H1 (cell line): ENCODE measurements around the gene KDSR. TPM values are rescaled to one million over a fixed set of nuclear protein-coding genes. Genes with fewer than 3 reads are reported as not detected.

Experiments used
- CTCF ChIA-PET: fragments of 300-600 bp; sonication (Branson Sonifier 250); formaldehyde crosslinking; loops from one replicate; lab custom pipeline; 2021; ENCODE audit not compliant: partially characterized antibody; lab: Charles Lee
- POLR2A ChIA-PET: fragments of 300-600 bp; sonication (Branson Sonifier 250); formaldehyde crosslinking; loops from one replicate; lab custom pipeline; 2021; ENCODE audit warnings: inconsistent platforms; ENCODE audit not compliant: partially characterized antibody; lab: Charles Lee
- DNase-seq, 2 experiments: peaks; one replicate each; pipeline versions ENCODE4 v3.0.0 to v3.0.0-alpha.2; 2010 to 2022; ENCODE audit warnings: low spot score in 2 of 2, low read depth in 1 of 2, mixed read lengths in 1 of 2
- FAIRE-seq: peaks from 2 replicates; lab custom pipeline; 2011; peaks lifted over from hg19 to GRCh38; lab: Jason Lieb, UNC
- H2AFZ ChIP-seq: 2 replicates; pipeline ENCODE4 v1.8.1; 2012; ENCODE audit warnings: low read length, inconsistent platforms
- H2AK5ac ChIP-seq: 2 replicates; pipeline ENCODE4 v1.6.1; 2013; ENCODE audit warnings: low read depth, low read length
- H2BK120ac ChIP-seq: replicated peaks from 2 replicates; pipeline ENCODE3; 2013; ENCODE audit warnings: low read depth, low read length, inconsistent platforms
- H2BK12ac ChIP-seq: 2 replicates; pipeline ENCODE4 v1.6.1; 2013; ENCODE audit warnings: low read depth, low read length
- H2BK15ac ChIP-seq: 2 replicates; pipeline ENCODE4 v1.6.1; 2013; ENCODE audit warnings: low read length
- H2BK20ac ChIP-seq: 2 replicates; pipeline ENCODE4 v1.6.1; 2013; ENCODE audit warnings: low read length
- H2BK5ac ChIP-seq: 2 replicates; pipeline ENCODE4 v1.6.1; 2013; ENCODE audit warnings: low read depth, low read length
- H3K14ac ChIP-seq: 2 replicates; pipeline ENCODE4 v1.6.1; 2013; ENCODE audit warnings: inconsistent platforms; ENCODE audit not compliant: insufficient read length
- H3K18ac ChIP-seq: 2 replicates; pipeline ENCODE4 v1.6.1; 2013; ENCODE audit warnings: low read length; ENCODE audit errors: extremely low read depth
- H3K23ac ChIP-seq: 2 replicates; pipeline ENCODE4 v1.6.1; 2013; ENCODE audit warnings: inconsistent platforms; ENCODE audit not compliant: insufficient read length
- H3K23me2 ChIP-seq: 2 replicates; pipeline ENCODE4 v1.6.1; 2013; ENCODE audit warnings: low read depth, low read length
- H3K27ac ChIP-seq: 2 replicates; pipeline ENCODE4 v1.6.1; 2011; ENCODE audit warnings: low read depth, low read length, inconsistent platforms
- H3K27me3 ChIP-seq, 4 experiments: replicated peaks in 1 of 4; 1 replicate in 1 of 4; 2 replicates in 3 of 4; pipeline versions ENCODE4 v1.6.1 to v1.8.1; 2011 to 2013; ENCODE audit warnings: low read length in 3 of 4, mild to moderate bottlenecking in 3 of 4, inconsistent platforms in 2 of 4, mixed read lengths in 2 of 4, moderate library complexity in 1 of 4; ENCODE audit not compliant: control insufficient read depth in 3 of 4, insufficient read depth in 3 of 4; ENCODE audit errors: extremely low read depth in 1 of 4
- H3K36me3 ChIP-seq, 4 experiments: 2 replicates each; pipeline versions ENCODE4 v1.6.1 to v1.8.1; 2011 to 2013; ENCODE audit warnings: mild to moderate bottlenecking in 4 of 4, low read length in 3 of 4, moderate library complexity in 2 of 4, control low read depth in 1 of 4, inconsistent platforms in 1 of 4; ENCODE audit not compliant: insufficient read depth in 4 of 4, control insufficient read depth in 2 of 4
- H3K4ac ChIP-seq: replicated peaks from 2 replicates; pipeline ENCODE3; 2013; ENCODE audit warnings: low read length, low read depth, mixed read lengths, inconsistent platforms; ENCODE audit not compliant: insufficient read length
- H3K4me1 ChIP-seq, 4 experiments: replicated peaks in 1 of 4; 1 replicate in 1 of 4; 2 replicates in 3 of 4; pipeline versions ENCODE4 v1.6.1 to v1.8.1; 2011 to 2013; ENCODE audit warnings: low read length in 3 of 4, inconsistent platforms in 2 of 4, mixed read lengths in 1 of 4; ENCODE audit not compliant: insufficient read depth in 4 of 4, control insufficient read depth in 3 of 4
- H3K4me2 ChIP-seq, 2 experiments: 2 replicates each; pipeline versions ENCODE4 v1.6.1 to v1.8.1; 2011 to 2013; ENCODE audit warnings: low read depth in 2 of 2, low read length in 2 of 2, control low read depth in 1 of 2, inconsistent platforms in 1 of 2, mild to moderate bottlenecking in 1 of 2; ENCODE audit not compliant: insufficient read depth in 1 of 2
- H3K4me3 ChIP-seq, 4 experiments: fragments of 200-600, 300-600 bp in 1 of 4; sonication (generic), shearing (Covaris generic), sonication (Bioruptor Twin) in 1 of 4; 2 replicates each; pipeline versions ENCODE4 v1.5.1 to v1.8.1; 2011 to 2016; ENCODE audit warnings: low read length in 4 of 4, low read depth in 3 of 4, control low read depth in 2 of 4, inconsistent platforms in 2 of 4, mild to moderate bottlenecking in 2 of 4, mixed read lengths in 1 of 4, moderate library complexity in 1 of 4; ENCODE audit not compliant: insufficient read depth in 2 of 4; ENCODE audit errors: extremely low read depth in 1 of 4
- H3K56ac ChIP-seq: replicated peaks from 2 replicates; pipeline ENCODE3; 2013; ENCODE audit warnings: low read depth, mild to moderate bottlenecking, mixed read lengths, low read length, inconsistent platforms; ENCODE audit not compliant: insufficient read length
- H3K79me1 ChIP-seq: 2 replicates; pipeline ENCODE4 v1.6.1; 2013; ENCODE audit warnings: low read depth, low read length, control low read depth
- H3K79me2 ChIP-seq, 2 experiments: 2 replicates each; pipeline versions ENCODE4 v1.6.1 to v1.8.1; 2012 to 2013; ENCODE audit warnings: low read length in 2 of 2, mild to moderate bottlenecking in 2 of 2, inconsistent platforms in 1 of 2; ENCODE audit not compliant: insufficient read depth in 2 of 2, control insufficient read depth in 1 of 2
- H3K9ac ChIP-seq, 4 experiments: replicated peaks in 1 of 4; 1 replicate in 1 of 4; 2 replicates in 3 of 4; pipeline versions ENCODE4 v1.6.1 to v1.8.1; 2011 to 2013; ENCODE audit warnings: low read depth in 3 of 4, low read length in 3 of 4, control low read depth in 2 of 4, mild to moderate bottlenecking in 2 of 4, moderate library complexity in 2 of 4, inconsistent platforms in 1 of 4; ENCODE audit errors: extremely low read depth in 1 of 4
- H3K9me3 ChIP-seq, 2 experiments: 2 replicates each; pipeline versions ENCODE4 v1.6.1 to v1.8.1; 2012 to 2013; ENCODE audit warnings: mild to moderate bottlenecking in 2 of 2, moderate library complexity in 2 of 2, control low read depth in 1 of 2, inconsistent platforms in 1 of 2, low read depth in 1 of 2, low read length in 1 of 2, mixed read lengths in 1 of 2; ENCODE audit not compliant: insufficient read depth in 2 of 2
- H4K20me1 ChIP-seq, 2 experiments: replicated peaks in 1 of 2; 2 replicates each; pipeline versions ENCODE3 to v1.8.1; 2011 to 2013; ENCODE audit warnings: inconsistent platforms in 2 of 2, low read length in 2 of 2, mild to moderate bottlenecking in 1 of 2; ENCODE audit not compliant: insufficient read depth in 2 of 2, control insufficient read depth in 1 of 2
- H4K5ac ChIP-seq: 2 replicates; pipeline ENCODE4 v1.6.1; 2013; ENCODE audit warnings: low read length, low read depth, mixed read lengths, inconsistent platforms; ENCODE audit not compliant: insufficient read length
- H4K8ac ChIP-seq: 2 replicates; pipeline ENCODE4 v1.8.0; 2013; ENCODE audit warnings: mild to moderate bottlenecking, moderate library complexity, low read length, inconsistent platforms; ENCODE audit not compliant: insufficient read depth; ENCODE audit errors: extremely low read depth
- H4K91ac ChIP-seq: replicated peaks from 2 replicates; pipeline ENCODE3; 2013; ENCODE audit warnings: low read length, mixed read lengths, inconsistent platforms; ENCODE audit not compliant: insufficient read length
- ATF3 ChIP-seq: IDR thresholded peaks from 2 replicates; pipeline ENCODE4 v1.6.1; 2011; ENCODE audit warnings: low read depth, mild to moderate bottlenecking, low read length; ENCODE audit not compliant: insufficient read depth
- CTBP2 ChIP-seq: IDR thresholded peaks from 2 replicates; pipeline ENCODE4 v1.7.0; 2011; ENCODE audit warnings: borderline replicate concordance, mild to moderate bottlenecking, moderate library complexity, mixed read lengths, low read length; ENCODE audit not compliant: insufficient read depth, insufficient read length
- HDAC6 ChIP-seq: IDR thresholded peaks from one replicate; pipeline ENCODE4 v1.7.1; 2012; ENCODE audit warnings: low read depth, mild to moderate bottlenecking, inconsistent platforms, low read length, moderate library complexity
- PHF8 ChIP-seq: fragments of 200-600 bp; sonication (generic); conservative IDR thresholded peaks from 2 replicates; pipeline ENCODE4 v1.7.1; 2012; ENCODE audit warnings: low read depth, mild to moderate bottlenecking, inconsistent platforms, low read length, moderate library complexity
- RNF2 ChIP-seq: fragments of 200-900, 300-1000 bp; sonication (generic); IDR thresholded peaks from 2 replicates; pipeline ENCODE4 v1.7.1; 2016; ENCODE audit warnings: borderline replicate concordance, low read depth, mild to moderate bottlenecking, antibody characterized with exemption, low read length; ENCODE audit not compliant: poor library complexity, severe bottlenecking; ENCODE audit errors: missing control alignments
- SUZ12 ChIP-seq: fragments of 200-600 bp; sonication (generic); IDR thresholded peaks from 2 replicates; pipeline ENCODE4 v1.6.1; 2012; ENCODE audit warnings: mild to moderate bottlenecking, inconsistent platforms, low read length, moderate library complexity, mixed read lengths
- YY1 ChIP-seq: IDR thresholded peaks from 2 replicates; pipeline ENCODE4 v1.6.1; 2011; ENCODE audit warnings: low read depth, mild to moderate bottlenecking, low read length
- WGBS, 2 experiments: shearing (Covaris generic) in 1 of 2; methylation state at CpG; one replicate each; pipeline versions ENCODE4 v1.1.6 to v1.1.7; 2013 to 2015; ENCODE audit warnings: low lambda C conversion rate in 2 of 2, mixed read lengths in 2 of 2, inconsistent platforms in 1 of 2, low coverage in 1 of 2, missing lambda C conversion rate in 1 of 2; ENCODE audit not compliant: insufficient replicate concordance in 2 of 2, insufficient coverage in 1 of 2, insufficient read length in 1 of 2; ENCODE audit errors: extremely low coverage in 1 of 2, missing lambda C conversion rate in 1 of 2; 5-methylcytosine and 5-hydroxymethylcytosine counted together
- polyA plus RNA-seq, 7 experiments: library from polyadenylated mRNA; depleted of rRNA in 3 of 7; stranded (reverse) in 5 of 7; unstranded in 2 of 7; fragments of >200 nt in 5 of 7; fragments of 200-250 nt in 2 of 7; gene quantifications; 1 replicate in 5 of 7; 2 replicates in 1 of 7; 4 replicates in 1 of 7; pipeline versions ENCODE4 v1.2.1 to v1.2.3, GENCODE V29; 2011 to 2013; ENCODE audit warnings: missing spikeins in 2 of 7, mixed read lengths in 2 of 7
- total RNA-seq: library from RNA; stranded (reverse); fragmentation: NEBNext Ultra II Directional; extraction: Animal tissue kit (Norgen Biotek cat#: 25700); gene quantifications from 2 replicates; pipeline ENCODE4 v1.2.1, GENCODE V29; 2021

KDSR gene
- total and polyA plus RNA-seq, 2 of the 8 experiments (the other 6 are each of a cell fraction or from before 2014, with no cell fraction given): 12.4 to 50.5 TPM

GRCh38 chr18:63291278-63291677, 75.7 kb downstream of the KDSR start:
- Histone ChIP-seq H2AK5ac (no peak overlapping the region), H2BK20ac (no peak overlapping the region), H2BK12ac (no peak overlapping the region), H3K9ac (no peak overlapping the region), H3K56ac (no peak overlapping the region), H4K5ac (no peak overlapping the region), H3K23ac (no peak overlapping the region), H3K23me2 (no peaks in the 10 kb centered on the region), H2AFZ (no peak overlapping the region), H3K9me3 (no peaks in the 10 kb centered on the region), H3K4ac (no peak overlapping the region), H3K4me3 (no peak overlapping the region), H3K14ac (no peak overlapping the region), H4K91ac (no peak overlapping the region), H3K27ac (no peak overlapping the region), H3K36me3 (no peaks in the 10 kb centered on the region), H3K18ac (no peak overlapping the region), H2BK120ac (no peak overlapping the region), H4K8ac (no peak overlapping the region), H3K79me2 (no peaks in the 10 kb centered on the region), H3K4me2 (no peak overlapping the region), H2BK15ac (no peak overlapping the region), H3K27me3 (no peaks in the 10 kb centered on the region), H4K20me1 (no peaks in the 10 kb centered on the region), H2BK5ac (no peak overlapping the region), H3K4me1 (peaks cover 0 to 3% (median 1%) of the 10 kb centered on the region in 4 experiments; a peak in 2 of 7 replicates), H3K79me1 (no peaks in the 10 kb centered on the region)
- FAIRE-seq: no peak
- WGBS, 2 experiments: 93% methylated on average over 5 of the region's 5 CpGs; no CpG with 5 or more reads in 1 of the 2 experiments
- ChIA-PET CTCF (interaction anchor here (1.0 to 2.5 kb wide), 3 partner anchors 27 to 274 kb away, joined by 3 to 7 read pairs (median 6); partner anchors contain the start of gene BCL2), POLR2A (no interaction called here)
- DNase-seq: no peak
- no peak for TF ChIP-seq SUZ12
- no peak for TF ChIP-seq RNF2
- TF ChIP-seq HDAC6: no peak
- no peak for TF ChIP-seq YY1
- no peak for TF ChIP-seq ATF3
- no peak for TF ChIP-seq CTBP2
- TF ChIP-seq PHF8: no peak
